Caki2 (cell line): ENCODE results near the gene PNLDC1. TPM values are rescaled to one million over a fixed set of nuclear protein-coding genes. Genes with fewer than 3 reads are reported as not detected.
"Not testable (repeated sequence)": the region's sequence is repeated elsewhere in the genome, so short reads cannot be mapped to it uniquely, and the experiment has no call there.

Experiments
- DNase-seq: peaks from one replicate; pipeline ENCODE4 v3.0.0-alpha.2; 2015; ENCODE audit warnings: low read depth
- in situ Hi-C: cut with HindIII; loops from 2 replicates; pipeline ENCODE4 v1.10.0; 2016; ENCODE audit warnings: low sequenced_read_pairs, low pct_unique_long_range_greater_than_20kb, mixed read lengths
- total RNA-seq: library from RNA; depleted of rRNA; stranded (reverse); fragments of >200 nt; shearing (Covaris generic); gene quantifications from 2 replicates; pipeline ENCODE4 v1.2.3, GENCODE V29; 2014; ENCODE audit warnings: low replicate concordance

The PNLDC1 gene
- total RNA-seq, 1 experiment from 2014 or later, result not detected

DNA sequence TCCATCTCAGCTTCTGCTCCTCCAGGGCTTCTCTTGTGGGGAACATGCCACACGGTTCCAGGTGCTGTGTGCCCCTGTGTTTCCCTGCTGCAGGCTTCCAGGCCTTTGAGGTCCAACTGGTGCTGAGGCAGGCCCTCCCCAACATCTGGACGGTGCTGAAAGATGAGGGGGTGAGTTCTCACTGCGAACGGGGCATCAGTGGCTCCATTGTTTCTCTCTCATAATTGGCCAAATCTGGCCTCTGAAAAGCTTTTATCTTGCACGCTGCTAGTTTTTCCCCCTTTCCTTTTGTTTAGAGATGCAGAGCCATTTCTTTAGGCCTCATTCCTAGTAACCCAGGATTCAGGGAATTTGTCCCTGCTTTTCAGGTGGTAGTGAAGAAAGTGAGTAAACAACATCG lies 8.6 kb downstream of the PNLDC1 start:
- no peak for DNase-seq
- in situ Hi-C loops, result no loop called here

- in situ Hi-C loops, result no loop called here
- DNase-seq, result no peak
These were observed 9.1 kb downstream of the PNLDC1 start for GRCh38 chr6:159809149-159809548.

GRCh38 chr6:159813781-159814180 lies 13.7 kb downstream of the PNLDC1 start:
- in situ Hi-C loops, result no loop called here
- DNase-seq, result no peak

DNA sequence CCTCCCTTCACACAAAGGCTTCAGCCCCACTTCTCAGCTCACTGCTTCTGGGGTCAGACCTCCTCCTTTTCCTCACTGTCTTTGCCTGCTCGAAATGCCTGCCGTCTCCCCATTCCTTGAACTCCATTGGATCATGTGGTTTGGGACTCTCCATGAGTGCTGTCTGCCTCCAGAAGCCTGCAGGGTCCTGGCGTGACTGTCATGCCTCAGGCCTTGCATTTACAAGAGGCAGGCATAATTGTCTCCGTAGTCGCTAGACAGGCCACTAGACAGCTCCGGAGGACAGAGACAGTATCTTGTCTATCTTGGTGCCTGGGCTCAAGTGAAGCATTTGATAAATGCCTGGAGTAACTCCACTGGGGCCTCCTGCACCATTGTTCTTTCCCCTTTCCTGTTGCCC lies 15.3 kb downstream of the PNLDC1 start:
- in situ Hi-C loops, result no loop called here
- no peak for DNase-seq

DNA sequence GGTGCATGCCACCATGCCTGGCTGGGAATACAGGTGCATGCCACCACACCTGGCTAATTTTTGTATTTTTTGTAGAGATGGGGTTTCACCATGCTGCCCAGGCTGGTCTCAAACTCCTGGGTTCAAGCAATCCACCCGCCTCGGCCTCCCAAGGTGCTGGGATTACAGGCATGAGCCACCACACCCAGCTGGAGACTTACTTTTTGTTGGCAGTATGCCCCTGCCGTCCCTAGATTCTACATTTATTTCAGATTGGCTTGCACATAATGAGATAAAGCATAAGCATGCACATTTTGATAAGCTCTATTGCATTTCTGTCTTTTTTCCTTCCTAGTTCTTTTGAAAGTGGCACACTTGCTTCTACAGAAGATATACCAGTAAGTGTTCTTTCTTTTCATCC lies 16.7 kb downstream of the PNLDC1 start:
- DNase-seq, in situ Hi-C loops: not testable (repeated sequence)

- DNase-seq, result no peak
- in situ Hi-C loops, result no loop called here
These were observed 18.1 kb downstream of the PNLDC1 start for GRCh38 chr6:159817951-159818739.

- in situ Hi-C loops, result no loop called here
These were observed 19.0 kb downstream of the PNLDC1 start for GRCh38 chr6:159819098-159819497.

GRCh38 chr6:159819932-159820640 lies 20.0 kb downstream of the PNLDC1 start:
- DNase-seq, result no peak
- in situ Hi-C loops, result no loop called here

More at GRCh38 chr6:159819098-159819497, 19.0 kb downstream of the PNLDC1 start:
- no peak for DNase-seq

GRCh38 chr6:159821122-159821521 lies 21.0 kb downstream of the PNLDC1 start:
- no peak for DNase-seq
- in situ Hi-C loops, result no loop called here

- DNase-seq, result no peak
- in situ Hi-C loops, result no loop called here
These were observed 21.6 kb downstream of the PNLDC1 start for GRCh38 chr6:159821726-159822125.

DNA sequence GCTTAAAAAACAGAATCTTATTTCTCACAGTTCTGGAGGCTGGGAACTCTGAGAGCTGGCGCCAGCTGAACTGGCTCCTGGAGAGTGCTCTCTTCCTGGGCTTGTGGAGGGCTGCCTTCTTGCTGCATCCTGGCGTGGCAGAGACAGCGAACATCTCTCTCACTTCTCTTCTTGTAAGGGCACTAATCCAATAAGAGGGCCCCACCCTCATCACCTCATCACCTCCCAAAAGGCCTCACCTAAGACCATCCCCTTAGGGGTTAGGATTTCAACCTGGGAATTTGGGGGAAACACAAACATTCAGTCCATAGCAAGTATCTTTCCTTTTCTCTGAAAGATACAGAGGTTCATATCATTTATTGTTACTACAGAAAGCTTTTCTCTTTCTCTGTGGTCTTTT lies 23.9 kb downstream of the PNLDC1 start:
- no peak for DNase-seq
- in situ Hi-C loops, result no loop called here

- DNase-seq, in situ Hi-C loops: not testable (repeated sequence)
These were observed 24.6 kb downstream of the PNLDC1 start for GRCh38 chr6:159824690-159825089.

- DNase-seq, result no peak
- in situ Hi-C loops, result no loop called here
These were observed 25.9 kb downstream of the PNLDC1 start for GRCh38 chr6:159826004-159826403.

GRCh38 chr6:159826968-159827647 lies 27.0 kb downstream of the PNLDC1 start:
- no peak for DNase-seq
- in situ Hi-C loops, result no loop called here

- no peak for DNase-seq
- in situ Hi-C loops, result no loop called here
These were observed 28.0 kb downstream of the PNLDC1 start for GRCh38 chr6:159828074-159828473.

DNA sequence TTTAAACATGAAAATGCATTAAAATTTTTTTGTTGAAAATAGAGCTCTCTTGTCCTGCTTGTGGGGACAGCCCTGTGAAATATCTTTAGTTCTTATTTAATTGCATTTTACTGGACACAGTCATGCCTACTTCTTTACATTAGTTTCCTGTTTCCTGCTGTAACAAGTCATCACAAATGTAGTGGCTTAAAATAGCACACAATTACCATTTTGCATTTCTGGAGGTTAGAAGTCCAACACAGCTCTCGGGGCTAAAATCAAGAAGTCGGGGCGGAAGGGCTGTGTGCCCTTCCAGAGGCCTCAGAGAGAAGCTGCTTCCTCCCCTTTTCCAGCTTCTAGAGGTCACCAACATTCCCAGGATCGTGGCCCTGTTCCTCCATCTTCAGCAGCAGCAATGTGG lies 29.4 kb downstream of the PNLDC1 start:
- in situ Hi-C loops, result no loop called here
- DNase-seq, result no peak

DNA sequence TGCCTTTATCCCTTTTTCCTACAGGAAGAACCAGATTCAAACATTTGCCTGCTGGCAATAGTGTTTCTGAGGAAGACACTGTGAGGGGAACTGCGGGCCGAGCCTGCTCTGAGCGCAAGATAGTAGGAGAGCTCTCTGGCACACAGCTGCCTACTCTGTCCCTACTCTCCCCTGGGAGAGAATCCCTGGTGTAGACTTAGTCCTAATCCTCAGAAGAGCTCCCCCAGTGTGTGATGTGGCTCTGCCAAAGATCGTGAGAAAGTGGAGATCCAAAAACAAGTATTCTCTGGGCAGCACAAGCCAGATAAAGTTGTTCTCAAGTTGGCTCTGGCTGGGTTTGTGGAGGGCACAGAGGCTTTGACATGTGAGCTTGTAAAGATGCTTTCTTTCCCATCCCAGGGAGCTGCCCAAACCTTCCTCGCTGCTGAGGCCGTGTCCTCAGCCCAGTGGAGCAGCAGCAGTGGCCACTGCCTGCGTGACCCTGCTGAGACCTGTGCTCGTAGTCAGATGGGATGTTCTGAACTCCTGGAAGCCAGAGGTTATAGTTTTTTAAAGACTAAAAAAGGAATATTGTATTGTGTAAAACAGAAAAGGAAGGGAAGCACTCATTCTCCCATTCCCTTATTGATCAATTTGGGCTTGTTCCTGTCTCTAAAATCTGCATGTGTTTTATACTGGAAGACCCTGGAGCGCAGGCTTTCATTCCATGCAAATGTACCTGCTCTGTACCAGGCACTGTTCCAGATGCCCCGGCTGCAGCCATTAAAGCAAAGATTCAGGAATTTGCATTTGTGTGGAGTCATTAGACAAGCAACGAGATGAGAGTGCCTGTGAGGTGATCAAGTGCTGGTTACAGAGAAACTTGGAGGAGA lies 30.7 kb downstream of the PNLDC1 start:
- DNase-seq, result no peak
- in situ Hi-C loops, result no loop called here

DNA sequence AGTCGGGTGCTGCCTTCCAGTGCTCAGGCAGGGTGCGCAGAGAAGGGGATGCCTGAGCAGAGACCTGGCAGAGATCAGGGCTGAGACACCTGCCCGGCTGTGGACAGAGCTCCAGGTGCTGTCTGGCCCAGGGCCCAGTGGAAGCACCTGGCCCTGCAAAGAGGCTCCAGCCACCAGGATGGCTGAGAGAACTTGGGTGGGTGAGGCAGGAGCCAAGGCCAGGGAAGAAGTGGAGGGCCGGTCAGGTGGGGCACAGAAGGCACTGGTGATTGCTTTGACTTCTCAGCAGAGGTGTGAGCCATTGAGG lies 31.2 kb downstream of the PNLDC1 start:
- DNase-seq, result no peak
- in situ Hi-C loops, result no loop called here
